ENCODE results near the gene ACR.

Gene ACR

GRCh38 chr22:50737728-50738648 is at the start of gene ACR:
TSS of gene ACR (plus strand) at chr22:50738204. CDS start at chr22:50738236, 32 bp downstream.
- DNase-seq: no peak

GRCh38 chr22:50688448-50688847 is 49.6 kb upstream of the ACR start:
- peak in 1 of 2 experiments; percentile 0 for DNase-seq

- no peak for DNase-seq
Measured at GRCh38 chr22:50691521-50691920, 46.5 kb upstream of the ACR start.

- DNase-seq: no peak
Measured at GRCh38 chr22:50693462-50693861, 44.5 kb upstream of the ACR start.

GRCh38 chr22:50694099-50694605 is 43.9 kb upstream of the ACR start:
- no peak for DNase-seq

- DNase-seq: no peak
Measured at GRCh38 chr22:50694766-50695420, 43.1 kb upstream of the ACR start.

- DNase-seq: no peak
Measured at GRCh38 chr22:50695421-50696250, 42.4 kb upstream of the ACR start.

GRCh38 chr22:50696251-50696798 is 41.7 kb upstream of the ACR start:
- no peak for DNase-seq

- no peak for DNase-seq
Measured at GRCh38 chr22:50696799-50697561, 41.0 kb upstream of the ACR start.

- no peak for DNase-seq
Measured at GRCh38 chr22:50697667-50698506, 40.1 kb upstream of the ACR start.

GRCh38 chr22:50698546-50698945 is 39.5 kb upstream of the ACR start:
- no peak for DNase-seq

- no peak for DNase-seq
Measured at GRCh38 chr22:50699001-50699755, 38.8 kb upstream of the ACR start.

- no peak for DNase-seq
Measured at GRCh38 chr22:50699756-50700386, 38.1 kb upstream of the ACR start.

GRCh38 chr22:50700387-50701075 is 37.5 kb upstream of the ACR start:
- no peak for DNase-seq

- DNase-seq: no peak
Measured at GRCh38 chr22:50701076-50701419, 37.0 kb upstream of the ACR start.

GRCh38 chr22:50701428-50702154 is 36.4 kb upstream of the ACR start:
- no peak for DNase-seq

- no peak for DNase-seq
Measured at GRCh38 chr22:50702261-50702671, 35.7 kb upstream of the ACR start.
